DMS114 treated with DMSO at 0.1 percent for 48 hours (cell line): Measurements from ENCODE around the gene HYI.
"Not testable (repeated sequence)": the region's sequence is repeated elsewhere in the genome, so short reads cannot be mapped to it uniquely, and the experiment has no call there.

Experiments
- DNase-seq: peaks from one replicate; lab custom pipeline; 2025; ENCODE audit not compliant: unreplicated experiment; lab: John Stamatoyannopoulos, UW

The HYI gene, protein sequence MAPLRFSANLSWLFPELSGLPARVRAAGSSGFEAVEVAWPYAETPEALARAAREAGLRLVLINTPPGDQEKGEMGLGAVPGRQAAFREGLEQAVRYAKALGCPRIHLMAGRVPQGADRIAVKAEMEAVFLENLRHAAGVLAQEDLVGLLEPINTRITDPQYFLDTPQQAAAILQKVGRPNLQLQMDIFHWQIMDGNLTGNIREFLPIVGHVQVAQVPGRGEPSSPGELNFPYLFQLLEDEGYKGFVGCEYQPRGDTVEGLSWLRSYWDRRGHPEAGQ

DNA sequence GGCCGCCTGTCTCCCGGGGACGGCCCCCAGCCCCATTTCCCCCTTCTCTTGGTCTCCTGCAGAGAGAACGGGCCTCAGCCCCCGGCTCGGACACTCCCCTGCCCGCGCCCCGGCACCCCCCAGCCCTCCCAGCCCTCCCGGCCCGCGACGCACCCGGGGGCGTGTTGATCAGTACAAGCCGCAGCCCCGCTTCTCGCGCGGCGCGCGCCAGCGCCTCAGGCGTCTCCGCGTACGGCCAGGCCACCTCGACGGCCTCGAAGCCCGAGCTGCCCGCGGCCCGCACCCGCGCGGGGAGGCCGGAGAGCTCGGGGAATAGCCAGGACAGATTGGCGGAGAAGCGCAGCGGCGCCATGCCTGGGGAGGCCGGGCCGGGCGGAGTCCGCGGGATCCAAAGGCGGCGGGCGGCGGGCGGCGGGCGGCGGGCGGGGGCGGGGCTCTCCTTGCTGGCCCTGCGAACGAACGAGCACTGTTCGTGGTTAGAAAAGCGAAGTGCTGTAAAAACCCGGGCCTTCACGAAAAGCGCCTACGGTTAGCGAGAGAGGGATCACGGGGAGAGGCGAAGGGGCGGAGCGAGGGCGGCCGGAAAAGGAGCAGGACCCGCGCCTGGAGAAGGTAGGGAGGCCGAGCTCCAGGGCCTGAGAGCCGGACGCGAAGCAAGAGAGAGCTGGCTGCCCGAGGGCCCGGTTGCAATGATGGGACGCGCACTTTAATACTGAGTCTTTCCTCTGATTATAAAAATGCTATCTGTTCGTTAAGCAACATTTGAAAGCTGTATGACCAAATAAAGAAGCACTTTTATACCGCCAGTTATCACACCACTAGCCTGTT lies at the start of gene HYI:
Gene HYI (minus strand): TSS at position 490 of the 828 bp plus-strand sequence. CDS start 138 bp downstream, at position 352.
- DNase-seq, result peak; percentile 80

DNA sequence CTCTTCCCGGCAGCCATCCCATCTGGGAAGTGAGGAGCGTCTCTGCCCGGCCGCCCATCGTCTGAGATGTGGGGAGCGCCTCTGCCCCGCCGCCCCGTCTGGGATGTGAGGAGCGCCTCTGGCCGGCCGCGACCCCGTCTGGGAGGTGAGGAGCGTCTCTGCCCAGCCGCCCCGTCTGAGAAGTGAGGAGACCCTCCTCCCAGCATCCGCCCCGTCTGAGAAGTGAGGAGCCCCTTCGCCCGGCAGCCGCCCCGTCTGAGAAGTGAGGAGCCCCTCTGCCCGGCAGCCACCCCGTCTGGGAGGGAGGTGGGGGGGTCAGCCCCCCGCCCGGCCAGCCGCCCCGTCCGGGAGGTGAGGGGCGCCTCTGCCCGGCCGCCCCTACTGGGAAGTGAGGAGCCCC lies 48.1 kb upstream of the HYI start:
- not testable (repeated sequence) for DNase-seq

DNA sequence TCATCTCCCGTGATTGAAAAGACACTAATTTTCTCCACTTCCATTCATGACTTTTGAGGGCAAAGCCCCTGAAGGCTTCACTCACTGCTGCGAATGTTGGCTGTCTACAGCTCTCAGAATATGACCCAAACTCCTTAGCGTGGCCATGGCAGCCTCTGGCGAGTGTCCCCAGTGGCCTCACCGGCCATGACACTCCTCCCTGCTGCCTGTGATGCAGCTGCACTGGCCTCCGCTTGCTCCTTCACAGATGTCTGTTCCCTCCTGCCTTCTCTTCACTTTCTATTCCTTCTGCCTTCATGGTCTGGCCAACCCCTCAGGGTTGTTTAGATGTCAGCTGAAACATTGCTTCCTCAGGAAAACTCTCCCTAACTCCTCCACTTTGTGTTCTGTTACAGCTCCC lies 46.2 kb upstream of the HYI start:
- DNase-seq, result no peak

DNA sequence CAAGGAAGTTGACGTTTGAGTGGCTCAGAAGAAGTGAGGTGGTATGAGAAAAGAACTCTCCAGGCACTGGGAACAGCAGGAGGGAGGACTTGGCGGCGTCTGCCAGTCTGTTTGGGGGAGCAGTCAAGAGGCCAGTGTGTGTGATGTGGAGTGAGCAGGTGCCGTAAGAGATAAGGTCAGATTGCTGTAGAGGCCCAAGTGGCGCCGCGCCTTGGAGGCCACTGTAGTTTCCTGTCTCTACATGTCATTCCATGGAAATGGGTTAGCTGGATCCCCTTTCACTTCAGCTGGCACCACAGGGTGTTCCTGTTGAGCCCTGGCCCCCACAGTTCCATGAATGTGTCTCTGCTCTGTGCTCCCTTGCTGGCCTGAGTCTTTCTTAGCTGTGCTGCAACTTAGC lies 41.5 kb upstream of the HYI start:
- no peak for DNase-seq

DNA sequence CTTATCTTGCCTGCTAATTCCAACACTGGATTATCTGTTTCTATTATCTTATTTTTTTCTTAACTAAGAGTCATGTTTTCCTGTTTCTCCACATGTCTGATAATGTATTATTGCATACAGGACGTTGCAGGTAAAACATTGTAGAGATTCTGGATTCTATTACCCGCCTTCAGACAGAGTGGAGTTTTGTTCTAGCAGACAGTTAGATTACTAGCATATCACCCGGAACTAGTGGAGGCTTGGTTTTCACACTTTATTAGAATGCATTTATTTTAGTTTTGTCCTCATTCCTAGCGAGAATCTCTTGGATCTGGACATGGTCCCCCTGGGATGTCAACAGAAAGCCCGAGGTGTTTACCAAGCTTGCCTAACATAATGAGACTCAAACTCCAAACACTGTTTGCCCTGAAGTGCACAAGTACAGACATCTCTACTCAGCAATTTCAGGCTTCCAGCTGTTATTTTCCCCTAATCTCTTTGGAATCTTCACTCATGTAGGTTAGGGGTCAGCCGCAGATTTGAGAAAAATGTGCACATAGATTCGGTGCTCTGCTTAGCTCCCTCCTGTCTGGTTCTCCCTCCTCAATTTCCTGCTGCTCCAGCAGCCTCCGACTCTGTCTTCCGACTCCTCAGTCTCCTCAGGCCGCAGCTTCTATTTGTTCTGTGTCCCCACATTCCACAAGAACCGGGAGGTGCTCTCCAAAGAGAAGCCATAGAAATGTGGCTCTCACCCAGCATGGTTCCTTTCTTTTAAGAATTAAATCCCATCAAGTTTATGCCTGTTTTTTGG lies 40.1 kb upstream of the HYI start:
- DNase-seq, result no peak

DNA sequence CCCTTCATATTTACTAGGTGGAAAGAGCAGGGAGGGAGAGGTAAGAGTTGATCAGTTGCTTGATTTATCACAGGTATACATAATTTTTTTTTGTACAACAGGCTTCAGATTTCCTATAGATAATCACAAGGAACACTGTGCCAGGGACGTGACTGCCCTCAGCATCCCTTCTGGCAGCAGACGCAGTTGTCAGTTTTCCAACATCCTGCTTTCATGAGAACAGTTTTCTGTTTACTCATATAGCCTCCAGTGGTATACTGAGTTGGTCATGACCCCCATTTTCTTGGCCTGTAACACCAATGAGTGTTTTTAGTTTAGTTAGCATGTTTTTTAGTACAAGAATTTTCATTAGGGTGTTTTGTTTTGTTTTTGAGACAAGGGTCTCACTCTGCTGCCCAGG lies 39.1 kb upstream of the HYI start:
- no peak for DNase-seq

DNA sequence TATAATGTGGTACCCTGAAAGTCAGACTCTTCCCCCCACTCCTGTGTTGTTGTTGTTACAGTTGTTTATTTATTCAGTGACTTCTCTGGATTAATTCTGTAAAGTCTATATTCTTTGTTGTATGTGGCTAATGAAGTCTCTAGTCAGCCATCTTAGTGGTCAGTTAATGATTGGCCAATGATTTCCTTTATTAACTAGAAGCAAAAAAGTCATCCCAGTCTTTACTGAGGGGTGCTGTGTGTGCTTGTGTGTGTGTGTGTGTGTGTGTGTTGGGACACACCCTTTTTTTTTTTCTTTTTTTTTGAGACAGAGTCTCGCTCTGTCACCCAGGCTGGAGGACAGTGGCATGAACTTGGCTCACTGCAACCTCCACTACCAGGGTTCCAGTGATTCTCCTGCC lies 37.3 kb upstream of the HYI start:
- DNase-seq, result no peak

DNA sequence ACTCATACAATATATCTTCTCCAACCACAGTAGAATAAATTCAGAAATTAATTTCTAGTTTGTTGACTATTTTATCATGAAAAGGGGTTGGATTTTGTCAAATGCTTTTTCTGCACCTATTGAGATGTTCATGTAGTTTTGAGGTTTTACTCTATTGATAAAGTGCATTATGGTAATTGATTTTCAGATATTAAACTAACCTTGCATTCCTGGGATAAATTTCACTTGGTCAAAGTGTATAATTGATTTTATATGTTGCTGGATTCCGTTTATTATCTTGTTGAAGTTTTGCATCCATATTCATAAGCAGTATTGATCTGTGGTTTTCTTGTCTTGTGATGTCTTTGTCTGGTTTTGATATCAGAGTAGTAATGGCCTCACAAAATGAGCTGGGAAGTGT lies 34.4 kb upstream of the HYI start:
- no peak for DNase-seq

DNA sequence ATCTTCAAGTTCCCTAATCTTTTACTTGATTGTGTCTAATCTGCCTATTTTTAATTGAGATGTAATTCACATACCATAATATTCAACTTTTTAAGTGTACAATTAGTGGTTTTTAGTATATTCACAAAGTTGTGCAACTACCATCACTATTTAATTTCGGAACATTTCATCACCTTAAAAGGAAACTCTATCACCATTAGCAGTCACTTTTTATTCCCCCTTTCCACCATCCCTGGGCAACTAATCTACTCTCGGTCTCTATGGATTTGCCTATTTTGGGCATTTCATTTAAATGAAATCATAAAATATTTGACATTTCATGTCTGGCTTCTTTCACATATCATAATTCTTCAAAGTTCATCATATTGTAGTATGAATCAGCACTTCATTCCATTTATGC lies 30.6 kb upstream of the HYI start:
- no peak for DNase-seq

DNA sequence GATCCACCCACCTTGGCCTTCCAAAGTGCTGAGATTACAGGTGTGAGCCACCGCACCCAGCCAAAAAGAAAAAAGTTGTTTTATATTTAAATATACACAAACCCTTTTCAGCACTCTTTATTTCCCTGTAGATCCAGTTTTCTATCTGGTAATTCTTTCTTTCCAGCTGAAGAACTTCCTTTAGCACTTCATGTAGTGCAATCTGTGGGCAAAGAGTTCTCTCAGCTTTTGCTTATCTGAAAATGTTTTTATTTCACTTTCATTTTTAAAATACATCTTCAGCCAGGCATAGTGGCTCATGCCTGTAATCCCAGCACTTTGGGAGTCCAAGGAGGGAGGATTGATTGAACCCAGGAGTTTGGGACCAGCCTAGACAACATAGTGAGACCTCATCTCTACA lies 28.5 kb upstream of the HYI start:
- no peak for DNase-seq

DNA sequence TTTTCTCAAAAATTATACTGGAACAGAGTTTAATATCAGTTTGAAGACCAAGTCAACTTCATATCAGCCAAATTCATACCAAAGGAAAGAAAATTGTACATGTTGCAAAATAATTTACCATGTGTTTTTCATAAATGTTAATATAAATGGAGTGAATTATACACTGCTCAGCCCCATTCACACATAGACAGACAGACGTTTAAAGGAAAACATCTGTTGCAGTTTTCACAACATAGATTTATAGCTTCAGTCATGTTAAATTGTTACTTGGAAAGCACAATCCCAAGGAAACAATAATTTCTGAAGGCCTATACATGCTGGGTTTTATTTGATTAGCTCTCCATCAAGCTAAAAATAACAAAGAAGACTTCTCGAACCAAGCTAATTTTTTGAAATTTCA lies 27.8 kb upstream of the HYI start:
- no peak for DNase-seq

DNA sequence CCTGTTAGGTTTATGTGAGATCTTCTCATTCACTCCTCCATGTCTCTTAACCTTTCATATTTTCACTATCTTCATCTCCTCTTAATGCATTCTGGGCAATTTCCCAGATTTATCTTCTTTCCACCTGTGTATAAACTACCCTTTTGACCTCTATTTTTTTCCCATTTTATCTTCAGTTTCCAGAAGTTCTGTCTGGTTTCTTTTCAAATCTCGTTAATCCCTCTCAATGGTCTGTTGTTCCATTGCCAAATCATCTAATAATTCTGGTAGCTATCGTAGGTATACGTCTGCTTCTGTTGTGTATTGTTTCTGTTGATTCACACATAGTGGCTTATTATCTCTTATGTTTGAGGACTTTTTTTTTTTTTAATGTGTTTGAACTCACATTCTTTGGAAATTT lies 25.7 kb upstream of the HYI start:
- no peak for DNase-seq

DNA sequence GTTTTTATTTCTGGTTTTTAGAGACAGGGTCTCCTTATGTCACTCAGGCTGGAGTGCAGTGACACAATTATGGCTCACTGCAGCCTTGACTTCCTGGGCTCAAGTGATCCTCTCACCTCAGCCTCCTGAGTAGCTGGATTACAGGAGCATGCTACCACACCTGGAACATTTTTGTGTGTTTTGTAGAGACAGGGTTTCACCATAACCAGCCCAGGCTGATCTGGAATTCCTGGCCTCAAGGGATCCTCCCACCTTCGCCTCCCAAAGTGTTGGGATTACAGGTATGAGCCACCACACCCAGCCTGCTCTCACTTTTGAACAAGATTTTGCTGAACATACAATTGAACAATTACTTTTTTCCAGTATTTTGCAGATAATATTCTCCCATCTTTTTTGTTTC lies 24.0 kb upstream of the HYI start:
- DNase-seq, result no peak

DNA sequence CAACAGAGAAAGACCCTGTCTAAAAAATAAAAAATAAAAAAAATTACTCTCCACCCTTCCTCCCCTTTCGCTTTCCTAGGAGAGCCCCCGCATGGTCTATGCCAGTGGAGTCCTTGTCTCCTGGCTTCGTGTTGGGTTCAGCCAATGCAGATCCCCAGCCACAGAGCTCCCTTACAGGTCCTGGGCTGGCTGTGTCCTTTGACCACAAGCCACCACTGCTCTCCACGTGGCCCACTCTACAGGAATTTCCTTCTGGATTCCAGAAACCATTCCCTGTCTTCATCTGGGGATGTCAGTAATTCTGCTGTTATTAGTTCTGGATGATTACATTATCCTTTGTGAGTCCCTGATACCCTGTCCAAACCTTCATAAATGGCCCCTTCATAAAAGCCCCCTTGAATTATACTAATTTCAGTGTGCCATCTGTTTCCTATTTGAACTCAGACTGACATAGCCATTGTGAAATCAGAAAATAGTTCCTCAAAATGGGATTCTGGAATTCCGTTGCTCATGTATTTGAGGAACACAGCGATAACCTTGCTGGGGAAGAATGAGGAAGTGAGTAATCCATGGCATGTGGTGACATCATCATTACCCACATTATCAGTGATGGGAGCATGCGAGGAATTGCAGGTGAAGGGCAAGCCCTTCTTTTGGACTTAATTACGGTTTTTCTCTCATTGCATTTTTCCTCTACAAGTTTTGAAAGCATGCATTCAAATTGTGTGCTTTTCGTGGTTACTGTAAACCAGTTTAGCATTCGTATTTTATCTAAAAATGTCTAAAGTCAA lies 22.1 kb upstream of the HYI start:
- not testable (repeated sequence) for DNase-seq

DNA sequence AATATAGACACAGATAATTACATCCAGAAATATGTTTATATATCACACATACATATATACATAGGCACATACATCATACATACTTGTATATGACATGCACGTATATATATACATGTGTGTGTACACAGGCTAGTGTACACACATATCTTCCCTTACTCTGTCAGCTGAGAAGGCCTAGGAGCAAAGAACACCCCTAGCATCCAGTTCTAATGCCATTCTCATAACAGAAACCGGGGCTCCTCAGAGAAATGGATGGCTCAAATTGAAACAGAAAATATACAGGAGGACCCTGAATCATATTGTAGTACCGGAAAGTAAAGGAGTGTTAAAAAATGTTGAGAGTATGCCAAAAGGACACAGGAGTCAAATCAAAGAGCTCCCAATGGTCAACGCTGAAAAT lies 19.7 kb upstream of the HYI start:
- no peak for DNase-seq

DNA sequence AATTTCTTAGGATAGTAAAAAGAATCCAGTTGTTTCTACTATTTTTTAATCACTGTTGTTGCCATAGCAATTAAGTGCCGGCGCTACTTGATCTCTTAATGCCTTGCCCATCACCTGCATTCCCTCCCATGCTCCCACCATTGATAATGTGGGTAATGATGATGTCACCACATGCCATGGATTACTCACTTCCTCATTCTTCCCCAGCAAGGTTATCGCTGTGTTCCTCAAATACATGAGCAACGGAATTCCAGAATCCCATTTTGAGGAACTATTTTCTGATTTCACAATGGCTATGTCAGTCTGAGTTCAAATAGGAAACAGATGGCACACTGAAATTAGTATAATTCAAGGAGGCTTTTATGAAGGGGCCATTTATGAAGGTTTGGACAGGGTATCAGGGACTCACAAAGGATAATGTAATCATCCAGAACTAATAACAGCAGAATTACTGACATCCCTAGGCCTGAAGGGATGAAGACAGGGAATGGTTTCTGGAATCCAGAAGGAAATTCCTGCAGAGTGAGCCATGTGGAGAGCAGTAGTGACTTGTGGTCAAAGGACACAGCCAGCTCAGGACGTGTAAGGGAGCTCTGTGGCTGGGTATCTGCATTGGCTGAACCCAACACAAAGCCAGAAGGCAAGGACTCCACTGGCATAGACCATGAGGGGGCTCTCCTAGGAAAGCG lies 18.9 kb upstream of the HYI start:
- not testable (repeated sequence) for DNase-seq

DNA sequence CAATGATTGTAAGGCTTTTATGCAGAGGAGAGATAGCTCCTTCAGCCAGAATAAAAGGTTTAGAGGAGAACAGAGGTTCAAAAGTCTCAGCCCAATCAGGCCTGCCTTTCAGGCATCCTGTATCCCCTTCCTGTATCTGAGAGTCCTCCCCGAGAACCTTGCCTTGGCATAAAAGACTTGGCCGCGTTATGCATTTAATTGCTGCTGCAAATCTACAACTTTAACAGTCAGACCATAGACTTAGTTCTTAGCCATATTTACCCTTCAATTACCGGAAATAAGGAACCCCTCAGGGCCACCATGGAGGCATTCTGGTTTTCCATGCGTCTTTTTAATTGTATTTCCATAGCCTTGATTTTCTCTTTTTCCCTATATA lies 18.3 kb upstream of the HYI start:
- no peak for DNase-seq

DNA sequence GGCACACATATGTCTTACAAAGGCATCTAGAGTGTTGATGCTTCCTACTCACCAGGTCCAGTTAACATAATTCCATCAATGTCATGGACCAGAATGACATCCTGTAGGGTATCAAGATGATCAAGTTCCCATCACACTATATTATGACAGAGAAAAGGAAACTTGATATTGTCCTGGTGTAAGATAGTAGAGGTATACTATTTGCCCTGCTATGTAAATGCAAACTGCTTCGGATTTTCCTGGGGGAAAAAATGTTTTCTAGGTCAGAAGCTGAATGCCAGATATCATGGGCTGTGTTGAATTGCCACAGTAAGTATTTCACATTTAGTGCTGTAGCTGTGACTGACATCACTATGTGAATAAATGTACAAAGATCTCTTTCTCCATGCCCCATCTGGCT lies 16.2 kb upstream of the HYI start:
- DNase-seq, result no peak

DNA sequence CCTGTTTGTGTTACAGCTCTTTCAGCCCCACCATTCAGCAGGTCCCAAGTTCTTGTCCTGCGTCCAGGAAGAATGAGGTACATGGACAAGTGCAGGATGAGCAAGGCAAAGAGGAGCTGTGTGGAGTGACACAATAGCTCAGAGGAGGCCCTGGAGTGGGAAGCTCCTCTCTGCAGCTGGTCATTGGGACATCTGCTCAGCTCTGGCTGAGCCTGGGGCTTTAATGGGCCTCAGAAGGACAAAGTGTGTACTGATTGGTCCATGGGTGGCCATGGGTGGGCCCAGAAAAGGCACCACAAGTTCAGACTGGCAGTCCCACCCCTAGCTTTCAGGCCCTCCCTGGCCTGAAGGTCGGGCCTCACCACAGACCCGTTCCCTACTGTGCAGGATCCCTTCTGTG lies 14.7 kb upstream of the HYI start:
- DNase-seq, result no peak

DNA sequence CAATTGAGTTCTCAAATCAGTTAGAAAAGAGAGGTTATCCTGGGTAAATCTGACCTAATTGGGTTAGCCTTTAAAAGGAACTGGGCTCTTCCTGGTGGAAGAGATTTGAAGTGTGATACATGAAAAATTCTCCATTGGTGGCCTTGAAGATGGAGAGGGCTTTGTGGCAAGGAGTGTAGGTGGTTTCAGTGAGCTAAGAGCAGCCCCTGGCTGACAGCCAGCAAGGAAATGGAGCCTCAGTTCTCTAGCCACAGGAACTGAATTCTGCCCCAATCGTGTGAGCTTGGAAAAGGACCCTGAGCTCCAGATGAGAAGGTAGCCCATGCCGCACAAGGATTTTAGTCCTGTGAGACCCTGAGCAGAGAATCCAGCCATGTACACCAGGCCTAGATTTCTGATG lies 12.7 kb upstream of the HYI start:
- no peak for DNase-seq
